ENCODE measurements around the gene KCTD2.

GRCh38 chr17:75099881-75100595 lies 53.0 kb downstream of the KCTD2 start:
- TF ChIP-seq CTCF (IDR thresholded peaks at IDR 0.05; ENCODE audit: insufficient read depth, low read depth, low read length) (no peak), EZH2 (IDR thresholded peaks at IDR 0.05; ENCODE audit: insufficient read depth, low read length) (no peak)
